Measurements from ENCODE around the gene FOXL3.
"Not testable (repeated sequence)": the region's sequence is repeated elsewhere in the genome, so short reads cannot be mapped to it uniquely, and the experiment has no call there.

Gene FOXL3

DNA sequence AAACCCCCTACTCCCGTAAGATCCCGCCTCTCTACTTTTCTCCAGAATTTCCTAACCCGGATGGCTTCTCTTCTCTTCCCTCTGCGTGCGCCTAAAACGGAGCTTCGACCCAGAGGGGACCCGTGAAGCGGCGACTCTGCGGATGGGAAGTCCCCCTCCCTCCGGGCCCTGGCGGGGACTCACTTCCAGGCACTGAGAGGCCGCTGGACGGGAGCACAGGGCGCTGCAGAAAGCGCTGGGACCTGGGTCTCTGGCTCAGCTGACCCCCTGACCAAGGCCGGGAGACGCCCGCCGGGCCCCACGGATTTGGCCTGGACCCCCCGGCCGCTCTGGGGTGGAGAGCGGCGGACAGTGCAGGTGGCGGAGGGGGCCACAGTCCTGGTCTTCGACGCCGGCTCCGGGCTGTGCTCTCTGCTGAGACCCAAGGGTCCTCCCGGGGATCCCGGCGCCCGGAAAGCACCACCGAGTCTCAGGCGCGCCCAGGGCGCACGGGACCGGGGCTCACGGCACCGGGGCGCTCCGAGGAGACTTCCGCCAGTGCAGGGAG is 688 bp upstream of the FOXL3 start:
- no peak for DNase-seq (ENCODE audit: low read depth)

DNA sequence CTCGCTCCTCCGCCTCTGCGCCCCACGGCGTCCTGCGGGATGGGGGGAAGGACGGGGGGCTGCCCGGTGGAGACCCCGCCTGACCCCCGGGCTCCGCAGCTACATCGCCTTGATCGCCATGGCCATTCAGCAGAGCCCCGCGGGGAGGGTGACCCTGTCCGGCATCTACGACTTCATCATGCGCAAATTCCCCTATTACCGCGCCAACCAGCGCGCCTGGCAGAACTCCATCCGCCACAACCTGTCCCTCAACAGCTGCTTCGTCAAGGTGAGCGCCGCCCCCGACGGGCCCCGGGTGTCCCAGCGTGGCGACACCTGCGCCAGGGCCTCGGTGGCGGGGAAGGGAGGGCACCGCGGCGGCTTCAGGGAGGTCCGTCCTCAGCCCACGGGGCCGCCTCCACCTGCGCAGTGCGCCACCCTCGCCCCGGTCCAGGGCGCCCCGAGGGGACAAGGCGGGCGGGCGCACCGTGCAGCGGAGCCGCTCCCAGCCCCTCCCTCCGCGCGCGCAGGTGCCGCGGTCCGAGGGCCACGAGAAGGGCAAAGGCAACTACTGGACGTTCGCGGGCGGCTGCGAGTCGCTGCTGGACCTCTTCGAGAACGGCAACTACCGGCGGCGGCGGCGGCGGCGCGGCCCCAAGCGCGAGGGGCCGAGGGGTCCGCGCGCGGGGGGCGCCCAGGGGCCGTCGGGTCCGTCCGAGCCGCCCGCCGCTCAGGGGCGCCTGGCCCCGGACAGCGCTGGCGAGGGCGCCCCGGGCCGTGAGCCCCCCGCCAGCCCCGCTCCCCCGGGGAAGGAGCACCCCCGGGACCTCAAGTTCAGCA is 793 bp downstream of the FOXL3 start:
- no peak for DNase-seq (ENCODE audit: low read depth)

DNA sequence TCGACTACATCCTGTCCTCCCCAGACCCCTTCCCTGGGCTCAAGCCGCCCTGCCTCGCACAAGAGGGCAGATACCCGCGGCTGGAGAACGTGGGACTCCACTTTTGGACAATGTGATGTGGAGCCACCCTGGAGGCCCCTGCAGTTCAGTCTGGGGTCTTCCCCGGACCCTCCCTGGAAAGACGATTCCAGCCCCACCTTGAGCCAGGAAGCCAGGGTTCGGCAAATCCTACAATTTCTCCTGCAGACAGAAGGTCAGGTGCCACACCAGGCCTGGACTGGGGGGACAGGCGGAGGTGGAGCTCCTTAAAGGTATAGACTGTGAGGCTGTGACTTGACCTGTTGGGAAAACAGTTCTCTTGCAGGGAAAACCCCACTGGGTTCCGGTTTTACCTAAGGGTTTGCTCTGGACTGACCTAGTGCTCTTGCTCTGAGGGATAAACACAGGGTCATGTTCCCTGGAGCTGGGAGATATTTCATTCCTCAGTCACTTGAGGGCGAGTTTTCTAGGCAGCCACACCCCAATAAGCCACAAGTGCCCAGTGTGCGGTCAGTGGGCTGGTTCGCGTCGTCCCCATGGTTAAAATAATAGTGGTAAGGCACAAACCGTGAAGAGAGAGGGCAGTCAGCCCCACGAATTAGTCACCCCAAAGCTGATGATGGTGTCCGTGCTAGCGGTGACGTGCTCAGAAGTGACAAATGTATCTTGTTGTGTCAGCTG is 1.6 kb downstream of the FOXL3 start:
- no peak for DNase-seq (ENCODE audit: low read depth)

DNA sequence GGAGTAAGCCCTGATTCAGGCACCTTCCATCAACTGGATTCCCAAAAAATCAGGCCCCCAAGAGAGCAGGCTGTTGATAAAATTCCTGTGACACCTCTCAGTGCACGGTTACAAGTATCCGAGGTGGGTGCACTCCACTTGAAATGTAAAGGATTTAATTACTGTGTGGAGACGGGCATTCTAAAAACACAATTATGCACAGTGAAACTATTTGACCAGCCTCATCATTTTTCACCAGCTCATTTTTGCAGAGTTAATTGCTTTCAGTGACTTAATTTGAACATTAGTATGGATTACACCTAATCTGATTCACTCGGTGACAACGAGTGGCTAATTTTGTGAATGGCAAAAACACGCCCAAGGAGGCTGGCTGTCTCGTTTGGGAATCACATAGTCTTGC is 2.3 kb downstream of the FOXL3 start:
- DNase-seq (ENCODE audit: low read depth): no peak

DNA sequence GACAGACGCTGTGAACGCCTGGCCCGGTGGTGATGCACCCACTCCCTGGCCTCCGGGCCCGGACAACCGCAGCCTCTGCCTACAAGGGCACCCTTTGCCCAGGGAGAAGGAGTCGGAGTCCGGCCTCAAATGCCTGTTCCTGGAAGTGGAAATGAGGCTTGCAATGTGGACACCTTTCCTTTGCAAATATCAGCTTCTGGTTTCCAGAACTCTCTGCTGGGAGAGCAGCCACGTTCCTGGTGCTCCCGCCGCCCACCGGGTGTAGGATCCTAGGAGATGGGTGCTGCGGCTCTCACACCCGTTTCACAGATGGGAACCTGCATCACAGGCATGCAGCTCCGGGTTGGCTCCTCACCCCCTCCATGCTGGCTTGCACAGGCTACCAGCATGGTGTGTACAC is 2.9 kb downstream of the FOXL3 start:
- no peak for DNase-seq (ENCODE audit: low read depth)

DNA sequence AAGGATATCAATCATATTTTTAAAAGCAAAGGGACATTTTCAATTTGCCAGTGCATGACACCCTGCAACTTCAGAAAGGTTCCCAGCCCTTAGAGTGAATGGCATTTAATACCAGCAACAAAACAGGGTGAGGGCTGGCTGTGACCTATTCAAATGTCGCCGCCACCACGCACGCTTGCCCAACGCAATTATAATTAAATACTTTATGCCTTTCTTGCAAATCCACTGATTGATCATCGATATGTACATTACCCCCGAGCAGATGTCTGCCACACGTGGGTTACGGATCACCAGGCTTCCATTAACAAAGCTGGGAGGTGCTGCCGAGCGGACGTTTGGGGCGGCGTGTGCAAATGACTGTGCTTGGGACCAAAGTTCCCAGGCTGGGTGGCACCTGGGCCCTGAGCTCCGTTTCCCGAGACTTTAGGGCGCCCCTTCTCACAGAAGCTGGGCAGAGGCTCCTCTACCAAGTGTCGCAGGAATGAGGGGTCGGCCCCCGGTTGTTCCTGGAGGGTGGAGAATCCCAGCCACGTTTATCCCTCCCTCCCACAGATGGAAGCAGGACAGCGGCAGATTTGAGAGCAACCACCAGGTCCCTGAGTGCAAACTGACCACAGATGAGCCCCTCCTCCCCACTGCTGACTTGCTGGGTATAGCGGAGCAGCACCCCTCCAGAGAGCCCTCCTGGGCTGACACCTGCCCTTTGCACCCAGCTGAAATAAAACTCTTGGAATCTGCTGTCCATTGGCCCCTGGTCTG is 3.9 kb downstream of the FOXL3 start:
- DNase-seq (ENCODE audit: low read depth): no peak

DNA sequence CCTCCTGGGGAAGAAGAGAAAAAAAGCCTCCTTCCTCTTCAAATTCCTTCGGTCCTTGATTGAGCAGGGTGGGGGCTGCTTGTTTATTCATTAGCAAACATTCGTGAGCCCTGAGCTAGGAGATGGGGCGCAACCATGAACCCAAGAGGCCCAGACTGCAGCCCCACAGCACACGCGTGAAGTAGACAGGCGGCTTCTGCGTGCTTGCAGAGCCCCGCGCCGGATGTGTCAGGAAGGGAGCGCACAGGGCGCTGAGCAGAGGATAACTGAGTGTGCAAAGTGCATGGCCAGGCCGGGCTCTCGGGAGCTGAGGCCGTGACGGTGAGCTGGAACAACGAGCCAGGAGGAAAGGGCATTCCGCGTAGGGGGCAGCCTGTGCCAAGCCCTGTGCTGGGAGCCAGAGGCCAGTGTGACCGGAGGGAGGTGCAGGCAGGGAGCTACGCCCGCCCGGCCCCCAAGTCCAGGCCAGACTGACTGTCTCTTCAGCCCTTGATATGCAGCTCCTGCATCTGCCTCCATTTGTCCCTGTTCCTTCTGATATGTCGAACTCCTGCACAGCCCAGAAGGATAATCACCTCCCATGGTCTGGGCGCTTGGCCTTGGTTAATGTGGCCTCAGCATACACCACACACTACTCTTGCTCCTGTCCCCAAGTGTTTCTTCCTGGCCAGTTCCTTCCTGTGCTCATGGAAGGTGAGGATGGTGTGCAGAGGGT is 4.6 kb downstream of the FOXL3 start:
- DNase-seq (ENCODE audit: low read depth): no peak

DNA sequence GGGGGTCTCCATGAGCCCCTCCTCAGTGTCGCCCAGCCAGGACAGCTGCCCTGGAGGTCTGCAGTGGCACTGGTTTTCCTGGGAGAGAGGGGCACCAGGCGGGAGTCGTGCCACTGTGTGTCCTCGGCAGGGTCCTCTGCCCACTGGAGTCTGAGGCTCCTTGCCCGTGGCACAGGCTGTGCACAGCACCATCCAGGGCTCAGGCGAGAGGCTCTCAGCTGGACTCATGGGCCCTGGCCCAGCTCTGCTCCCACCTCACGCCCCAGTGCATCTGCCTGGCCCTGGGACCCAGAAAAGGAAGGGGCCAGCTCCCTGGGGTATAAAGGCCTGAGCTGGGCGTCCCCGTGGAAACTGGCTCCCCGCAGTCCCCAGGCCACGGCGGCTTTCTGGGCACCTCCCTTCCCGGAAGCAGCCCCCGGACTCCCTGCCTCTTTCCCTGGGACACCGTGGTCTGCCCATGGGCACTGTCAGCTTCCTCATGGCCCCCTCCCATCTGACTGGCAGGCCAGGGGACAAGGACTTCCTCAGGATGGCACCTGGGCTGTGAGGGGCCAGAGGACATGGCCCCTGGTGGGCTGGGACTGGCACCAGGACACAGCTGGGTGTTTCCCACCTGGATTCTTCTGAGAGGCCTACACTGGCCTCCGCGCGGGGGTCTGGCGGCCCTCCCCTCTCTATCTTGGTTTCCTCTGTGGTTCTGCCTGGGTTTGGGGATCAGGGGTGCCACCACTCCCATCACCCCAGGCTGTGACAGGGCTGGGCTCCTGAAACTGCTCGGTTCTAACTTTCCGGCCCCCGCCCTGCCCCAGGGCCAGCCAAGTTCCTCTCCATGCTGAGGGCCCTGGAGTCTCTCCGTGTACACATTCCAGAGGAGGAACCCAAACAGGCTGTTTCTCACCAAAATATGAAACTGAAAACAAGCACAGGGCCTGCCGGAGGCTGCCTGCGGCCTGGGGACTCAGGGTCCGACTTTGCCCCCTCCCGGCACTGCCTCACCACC is 5.5 kb downstream of the FOXL3 start:
- DNase-seq (ENCODE audit: low read depth): no peak

DNA sequence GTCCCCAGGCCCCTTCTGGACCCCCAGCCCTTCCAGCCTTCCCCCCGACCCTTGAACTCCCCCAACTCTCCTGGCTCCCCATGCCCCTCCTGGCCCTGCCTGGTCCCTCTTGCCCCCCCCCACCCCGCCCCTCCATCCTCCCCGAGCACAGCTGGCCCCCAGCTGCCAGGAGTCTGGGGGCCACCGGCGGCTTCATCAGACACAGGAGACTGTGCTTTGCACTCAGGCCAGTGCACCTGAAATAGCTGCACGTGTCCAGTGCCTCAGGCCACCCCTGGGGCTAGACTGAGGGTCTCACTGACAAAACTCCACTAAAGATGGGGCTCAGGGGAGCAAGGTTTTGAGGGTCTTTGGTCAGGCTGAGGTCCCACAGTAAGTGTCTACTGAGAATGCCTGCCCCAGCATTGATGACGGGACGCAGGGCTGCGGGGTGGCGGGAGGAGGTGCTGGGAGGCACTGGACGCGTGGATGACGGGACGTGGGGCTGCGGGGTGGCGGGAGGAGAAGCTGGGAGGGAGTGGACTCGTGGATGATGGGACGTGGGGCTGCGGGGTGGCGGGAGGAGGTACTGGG is 6.5 kb downstream of the FOXL3 start:
- no peak for DNase-seq (ENCODE audit: low read depth)

DNA sequence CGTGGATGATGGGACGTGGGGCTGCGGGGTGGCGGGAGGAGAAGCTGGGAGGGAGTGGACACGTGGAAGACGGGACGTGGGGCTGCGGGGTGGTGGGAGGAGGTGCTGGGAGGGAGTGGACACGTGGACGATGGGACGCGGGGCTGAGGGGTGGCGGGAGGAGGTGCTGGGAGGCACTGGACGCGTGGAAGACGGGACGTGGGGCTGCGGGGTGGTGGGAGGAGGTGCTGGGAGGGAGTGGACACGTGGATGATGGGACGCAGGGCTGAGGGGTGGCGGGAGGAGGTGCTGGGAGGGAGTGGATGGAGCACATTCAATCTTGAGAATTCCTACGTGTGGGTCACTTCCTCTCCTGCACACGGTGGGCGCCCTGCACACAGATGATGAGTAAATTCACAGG is 7.2 kb downstream of the FOXL3 start:
- not testable (repeated sequence) for DNase-seq (ENCODE audit: low read depth)

DNA sequence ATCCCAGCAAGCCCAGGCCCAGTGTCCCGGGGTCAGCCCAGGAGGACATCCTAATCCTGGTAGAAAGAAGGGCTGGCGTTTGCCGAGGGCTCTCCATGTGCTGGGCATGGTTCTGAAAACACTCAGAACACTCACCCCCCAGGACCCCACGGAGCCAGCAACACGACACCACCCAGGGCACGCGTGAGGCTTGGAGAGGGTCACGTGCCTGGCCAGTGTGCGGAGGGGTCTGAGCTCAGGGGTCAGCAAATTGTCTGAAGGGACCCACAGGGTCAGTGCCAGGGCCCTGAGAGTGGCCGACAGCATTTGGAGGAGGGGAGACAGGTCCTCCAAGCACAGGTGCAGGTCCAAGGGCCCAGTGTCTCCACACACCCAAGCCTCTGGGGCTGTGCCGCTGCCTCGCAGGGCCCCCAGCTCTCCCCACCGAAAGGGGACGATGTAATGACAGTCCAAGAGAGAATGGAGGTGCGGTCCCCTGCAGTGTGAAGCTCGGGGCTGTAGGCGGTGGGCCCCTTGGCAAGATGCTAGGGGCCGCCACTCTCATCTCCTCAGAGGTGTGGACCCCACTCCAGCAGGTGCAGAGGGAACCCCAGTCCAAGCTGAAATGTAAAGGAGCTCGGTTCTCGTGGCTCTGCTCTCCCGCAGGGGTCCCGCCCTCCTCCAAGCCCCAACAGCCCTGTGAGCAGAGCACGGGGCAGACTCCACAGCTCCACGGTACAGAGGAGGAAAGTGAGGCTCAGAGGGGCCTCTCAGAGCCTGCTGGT is 7.8 kb downstream of the FOXL3 start:
- DNase-seq (ENCODE audit: low read depth): no peak

DNA sequence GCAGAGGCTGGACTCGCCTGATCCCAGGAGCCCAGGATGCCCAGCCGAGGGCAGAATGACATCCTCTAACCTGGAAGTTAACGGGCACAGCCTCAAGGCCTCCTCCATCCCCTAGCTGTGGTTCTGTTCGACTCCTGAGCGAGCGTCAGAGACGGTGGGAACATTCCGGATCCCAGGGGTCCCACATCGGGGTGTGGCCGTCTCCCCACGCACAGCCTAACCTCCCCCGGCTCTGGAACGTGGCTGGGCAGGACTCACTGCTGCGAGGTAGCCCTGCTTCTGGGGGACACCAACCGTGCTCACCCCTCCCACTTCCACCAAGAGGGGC is 8.4 kb downstream of the FOXL3 start:
- no peak for DNase-seq (ENCODE audit: low read depth)

DNA sequence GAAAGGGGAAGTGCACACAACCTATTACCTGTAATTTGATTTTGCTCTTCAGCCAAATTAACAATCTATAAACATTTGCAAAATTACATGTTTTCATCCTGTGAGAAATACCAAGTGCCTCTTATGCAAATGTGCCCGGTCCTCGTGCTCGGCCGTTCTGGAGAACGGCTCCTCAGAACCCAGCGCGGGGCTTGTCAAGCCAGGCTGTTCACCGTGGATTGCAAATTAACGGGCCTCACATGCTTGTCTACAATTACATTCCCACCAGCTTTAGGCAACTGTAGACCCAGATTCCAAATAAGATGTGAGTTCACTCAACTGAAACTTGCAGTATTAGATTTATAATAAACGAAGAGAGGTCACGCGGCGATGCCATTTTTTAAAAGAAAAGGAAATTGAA is 8.8 kb downstream of the FOXL3 start:
- DNase-seq (ENCODE audit: low read depth): no peak

DNA sequence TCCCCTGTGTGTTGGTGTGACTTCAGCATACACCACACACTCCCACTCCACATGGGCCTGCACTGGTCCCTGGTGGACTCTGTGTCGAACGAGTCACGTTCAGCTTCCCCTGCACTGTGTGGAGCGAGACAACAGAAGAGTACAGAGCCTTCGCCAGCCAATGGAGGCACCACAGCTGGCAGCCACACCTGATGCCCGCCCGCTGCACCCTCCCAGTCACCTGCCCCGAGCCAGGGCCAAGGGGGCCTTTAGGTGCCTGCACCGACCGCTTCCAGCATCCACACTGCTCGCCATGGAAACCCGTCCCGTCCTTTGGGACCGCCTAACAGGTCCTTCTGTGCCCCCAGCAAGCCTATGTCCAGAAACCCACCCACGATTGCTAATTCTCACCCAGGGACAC is 9.2 kb downstream of the FOXL3 start:
- no peak for DNase-seq (ENCODE audit: low read depth)

DNA sequence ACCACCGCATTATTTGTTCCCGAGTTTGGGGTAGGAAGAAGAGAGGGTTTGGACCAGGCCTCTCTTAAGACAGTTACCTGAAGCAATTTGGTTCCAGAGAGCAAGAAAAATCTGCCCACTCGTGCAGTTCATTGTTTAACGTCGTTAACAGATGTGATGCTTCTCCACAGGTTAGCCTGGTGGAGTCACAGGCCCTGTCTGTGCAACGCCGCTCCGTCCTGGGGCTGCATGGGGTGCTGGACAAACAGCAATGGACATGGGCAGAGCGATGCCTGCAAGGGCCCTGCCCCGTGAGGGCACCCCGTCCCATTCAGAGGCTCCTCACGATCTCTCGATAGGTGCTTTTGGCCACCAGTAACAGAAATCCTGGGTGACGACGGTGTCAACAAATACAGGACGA is 9.7 kb downstream of the FOXL3 start:
- no peak for DNase-seq (ENCODE audit: low read depth)

DNA sequence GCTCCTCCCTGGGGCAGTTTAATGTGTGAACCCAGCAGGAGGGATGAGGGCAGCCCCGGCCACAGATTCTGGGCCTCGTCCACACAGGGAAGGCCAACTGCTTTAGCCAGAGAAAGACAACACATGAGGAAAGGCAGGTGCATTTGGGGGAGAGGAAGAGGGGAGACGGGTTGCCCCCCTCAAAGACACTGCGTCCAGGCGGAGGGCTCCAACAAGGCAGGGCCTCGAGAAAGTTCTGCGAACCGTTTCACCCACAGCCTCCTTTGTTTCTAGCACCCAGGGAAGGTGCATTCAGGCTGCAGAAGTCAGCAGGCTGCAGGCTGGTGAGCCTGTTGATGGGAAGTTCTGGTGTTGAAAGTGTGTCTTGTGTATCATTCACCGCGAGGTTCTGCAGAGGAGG is 10.1 kb downstream of the FOXL3 start:
- no peak for DNase-seq (ENCODE audit: low read depth)

DNA sequence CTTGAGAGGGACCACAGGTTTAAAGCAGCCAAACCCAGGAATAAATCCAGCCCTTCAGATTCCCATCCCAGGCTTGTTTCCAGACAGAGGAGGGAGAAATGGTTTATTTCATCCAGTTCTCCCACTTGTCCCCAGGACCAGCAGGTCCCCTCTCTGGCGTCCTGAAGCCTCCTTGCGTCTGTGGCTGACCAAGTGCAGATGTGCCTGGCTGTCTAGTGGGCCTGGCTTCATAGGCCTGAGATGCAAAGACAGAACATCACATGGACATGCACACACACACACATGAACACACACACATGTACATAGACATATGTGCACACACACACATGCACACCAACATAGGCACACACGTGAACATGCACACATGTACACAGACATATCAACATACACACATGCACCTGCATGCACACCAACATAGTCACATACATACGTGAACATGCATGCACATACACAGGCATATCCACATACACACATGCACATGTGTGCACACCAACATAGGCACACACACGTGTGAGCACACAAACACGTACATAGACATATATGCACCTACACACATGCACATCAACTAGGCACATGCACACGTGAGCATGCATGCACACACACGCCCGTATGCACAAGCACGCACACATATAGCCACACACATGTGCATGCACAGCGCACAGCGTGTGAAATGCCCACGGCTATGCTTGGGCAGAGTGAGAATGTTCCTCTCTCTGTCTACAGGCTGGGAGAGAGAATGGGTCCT is 10.7 kb downstream of the FOXL3 start:
- no peak for DNase-seq (ENCODE audit: low read depth)

DNA sequence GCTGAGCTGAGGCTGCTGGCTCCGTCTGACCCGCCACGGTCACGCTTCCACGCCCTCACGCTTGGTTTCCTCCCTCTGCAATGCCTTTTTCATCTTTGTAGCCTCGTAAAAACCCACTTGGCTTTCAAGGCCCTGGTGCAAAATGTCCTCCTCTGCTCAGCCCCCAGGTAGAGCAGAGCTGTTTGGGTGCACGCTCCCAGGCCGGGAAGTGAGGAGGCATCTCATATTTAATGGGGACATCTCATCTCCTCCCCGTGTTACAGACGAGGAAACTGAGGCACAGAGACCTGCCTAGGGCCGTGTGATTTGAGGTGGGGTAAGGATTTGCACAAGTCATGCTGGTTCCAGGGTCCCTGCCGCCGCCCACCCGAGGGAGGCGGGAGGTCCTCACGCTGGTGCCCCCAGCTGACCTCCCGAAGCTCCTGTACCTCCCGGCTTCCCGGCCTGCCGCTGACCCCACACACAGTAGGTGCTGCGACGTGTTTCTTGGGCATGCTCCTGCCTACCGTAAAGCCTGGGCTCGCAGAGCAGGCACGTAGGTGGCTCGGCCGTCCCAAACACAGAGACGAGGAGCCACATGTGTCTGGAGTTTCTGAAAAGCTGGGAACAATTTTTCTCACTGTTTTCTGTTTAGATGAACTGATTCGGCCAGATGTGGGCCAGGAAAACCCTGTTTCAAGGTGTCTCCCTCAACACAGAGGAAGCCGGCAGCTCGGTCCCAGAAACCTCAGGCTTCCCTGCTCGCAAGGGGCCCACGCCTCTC is 11.5 kb downstream of the FOXL3 start:
- DNase-seq (ENCODE audit: low read depth): no peak
